ENCODE measurements around the gene RMRP. TPM values are rescaled to one million over a fixed set of nuclear protein-coding genes. Genes with fewer than 3 reads are reported as not detected.

RMRP gene
- total RNA-seq, 4 donors from 2014 or later = 841 to 3,200 (median 2,180) TPM

DNA sequence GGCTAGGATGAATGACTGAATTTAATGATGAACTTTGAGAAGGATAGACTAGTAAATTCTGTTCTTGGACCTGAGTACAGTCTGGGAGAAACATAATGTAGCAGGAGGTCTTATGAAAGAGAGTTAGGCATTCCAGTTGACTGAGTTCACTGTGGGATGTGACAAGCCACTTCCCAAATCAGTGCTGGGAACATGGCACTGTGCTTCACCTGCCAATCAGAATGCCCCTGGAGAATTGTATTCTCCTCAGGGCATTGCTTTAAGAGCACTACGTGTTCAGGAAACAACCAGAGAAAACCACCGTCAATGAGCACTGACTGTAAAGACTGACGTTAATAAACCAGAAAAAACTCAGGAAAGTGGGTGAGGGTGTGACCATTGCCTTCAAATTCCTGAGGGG lies 1.5 kb upstream of the RMRP start:
- DNase-seq (ENCODE audit: low spot score) (no peak), ATAC-seq (ENCODE audit: low FRiP score) (no peak)

DNA sequence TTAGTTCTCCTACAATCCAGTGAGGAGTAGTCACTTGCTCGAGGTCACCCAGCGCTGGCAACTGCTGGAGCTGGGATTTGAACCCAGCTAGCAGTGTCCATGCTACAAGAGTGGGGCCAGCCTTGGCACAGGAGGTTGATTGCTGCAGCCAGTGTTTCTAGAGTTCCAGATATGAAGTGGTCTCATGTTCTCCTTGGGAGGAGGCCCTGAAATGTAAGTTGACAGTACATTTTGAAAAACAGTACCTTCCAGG lies 1.1 kb upstream of the RMRP start:
- ATAC-seq (ENCODE audit: low FRiP score) = no peak
- no peak for DNase-seq (ENCODE audit: low spot score)
- TF ChIP-seq, protein P1, sequence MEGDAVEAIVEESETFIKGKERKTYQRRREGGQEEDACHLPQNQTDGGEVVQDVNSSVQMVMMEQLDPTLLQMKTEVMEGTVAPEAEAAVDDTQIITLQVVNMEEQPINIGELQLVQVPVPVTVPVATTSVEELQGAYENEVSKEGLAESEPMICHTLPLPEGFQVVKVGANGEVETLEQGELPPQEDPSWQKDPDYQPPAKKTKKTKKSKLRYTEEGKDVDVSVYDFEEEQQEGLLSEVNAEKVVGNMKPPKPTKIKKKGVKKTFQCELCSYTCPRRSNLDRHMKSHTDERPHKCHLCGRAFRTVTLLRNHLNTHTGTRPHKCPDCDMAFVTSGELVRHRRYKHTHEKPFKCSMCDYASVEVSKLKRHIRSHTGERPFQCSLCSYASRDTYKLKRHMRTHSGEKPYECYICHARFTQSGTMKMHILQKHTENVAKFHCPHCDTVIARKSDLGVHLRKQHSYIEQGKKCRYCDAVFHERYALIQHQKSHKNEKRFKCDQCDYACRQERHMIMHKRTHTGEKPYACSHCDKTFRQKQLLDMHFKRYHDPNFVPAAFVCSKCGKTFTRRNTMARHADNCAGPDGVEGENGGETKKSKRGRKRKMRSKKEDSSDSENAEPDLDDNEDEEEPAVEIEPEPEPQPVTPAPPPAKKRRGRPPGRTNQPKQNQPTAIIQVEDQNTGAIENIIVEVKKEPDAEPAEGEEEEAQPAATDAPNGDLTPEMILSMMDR (IDR thresholded peaks at IDR 0.05) = no peak

More for the DNA sequence above, 1.5 kb upstream of the RMRP start:
- TF ChIP-seq, protein P1 (IDR thresholded peaks at IDR 0.05) = no peak

DNA sequence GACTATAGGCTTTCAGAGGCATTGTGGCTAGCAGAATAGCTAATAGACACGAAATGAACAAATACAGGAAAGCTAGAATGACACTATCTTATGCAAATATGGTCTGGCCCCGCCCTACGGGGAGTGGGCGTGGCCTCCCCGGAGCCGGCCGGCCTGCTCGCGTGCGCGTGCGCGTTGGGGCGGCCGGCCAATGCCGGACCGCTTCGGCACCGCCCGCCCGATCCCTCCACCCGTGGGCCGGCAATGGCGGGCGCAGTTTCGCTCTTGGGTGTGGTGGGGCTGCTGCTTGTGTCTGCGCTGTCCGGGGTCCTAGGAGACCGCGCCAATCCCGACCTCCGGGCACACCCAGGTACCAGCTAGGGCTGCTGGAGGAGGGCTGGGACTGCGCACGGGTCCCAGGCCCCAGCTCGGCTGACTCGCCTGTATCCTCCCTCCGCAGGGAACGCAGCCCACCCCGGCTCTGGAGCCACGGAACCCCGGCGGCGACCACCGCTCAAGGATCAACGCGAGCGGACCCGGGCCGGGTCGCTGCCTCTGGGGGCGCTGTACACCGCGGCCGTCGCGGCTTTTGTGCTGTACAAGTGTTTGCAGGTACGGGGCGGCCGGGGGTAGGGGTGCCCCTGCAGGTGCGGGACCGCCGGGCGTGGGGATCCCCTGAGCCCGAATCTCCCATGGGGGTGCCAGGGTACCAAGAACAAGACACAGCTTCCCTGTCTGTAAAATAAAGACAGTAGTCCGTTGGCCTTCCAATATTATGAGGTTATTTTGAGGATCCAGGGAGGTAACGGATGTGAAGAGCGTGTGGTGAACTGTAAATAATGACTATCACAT lies 533 bp upstream of the RMRP start, which contains the start of gene CCDC107:
Gene CCDC107 (plus strand): TSS at position 156 of the 831 bp plus-strand sequence. CDS start 88 bp downstream, at position 244.
- TF ChIP-seq, protein P1 (IDR thresholded peaks at IDR 0.05) = no peak
- ATAC-seq (ENCODE audit: low FRiP score) = peak; percentile 92
- no peak for DNase-seq (ENCODE audit: low spot score)

DNA sequence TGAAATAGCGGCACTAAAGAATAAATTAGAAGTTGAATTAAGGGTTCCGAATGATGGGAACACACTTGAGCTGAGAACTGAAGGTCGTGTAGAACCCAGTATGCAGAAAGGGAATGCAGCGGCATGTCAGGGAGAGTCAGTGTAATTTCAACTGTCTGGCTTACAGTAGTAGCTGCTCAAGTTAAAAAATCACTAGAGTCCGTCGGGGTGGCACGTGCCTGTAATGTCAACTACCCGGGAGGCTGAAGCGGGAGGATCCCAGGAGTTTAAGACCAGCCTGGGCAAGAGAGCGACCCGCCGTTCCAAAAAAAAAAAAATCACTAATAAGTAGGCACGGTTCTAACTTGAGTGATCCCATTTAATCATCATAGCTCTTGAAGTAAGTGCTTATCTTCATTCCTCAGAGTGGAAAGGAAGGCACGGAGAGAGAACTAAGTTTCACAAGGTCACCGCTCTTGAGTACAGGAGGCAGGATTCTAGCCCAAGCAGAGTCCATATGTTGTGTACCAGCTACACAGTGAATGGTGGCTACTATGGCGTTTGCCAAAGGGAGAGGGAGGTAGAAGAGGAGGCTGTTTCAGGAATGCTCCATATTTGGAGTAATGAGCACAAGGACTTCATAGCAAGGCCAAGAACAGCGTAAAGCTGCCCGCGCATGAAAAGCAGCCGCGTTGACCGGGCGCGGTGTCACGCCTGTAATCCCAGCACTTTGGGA lies 831 bp downstream of the RMRP start:
- DNase-seq (ENCODE audit: low spot score) (no peak), ATAC-seq (ENCODE audit: low FRiP score) (peak; percentile 12)
- TF ChIP-seq, protein P1 (IDR thresholded peaks at IDR 0.05) = no peak

DNA sequence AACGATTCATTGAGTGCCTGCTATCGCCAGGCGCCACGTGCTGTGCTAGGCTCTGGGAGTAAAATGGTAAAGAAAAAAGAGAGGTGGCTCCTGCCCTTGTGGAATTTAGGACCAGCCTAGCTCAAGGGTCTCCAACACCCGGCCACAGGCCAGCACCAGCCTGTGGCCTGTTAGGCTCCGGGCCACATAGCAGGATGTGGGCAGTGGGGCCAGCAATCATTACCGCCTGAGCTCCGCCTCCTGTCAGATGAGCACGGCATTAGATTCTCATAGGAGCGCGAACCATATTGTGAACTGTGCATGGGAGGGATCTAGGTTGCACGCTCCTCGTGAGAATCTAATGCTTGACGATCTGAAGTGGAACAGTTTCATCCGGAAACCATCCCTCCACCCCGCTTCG lies 1.5 kb downstream of the RMRP start:
- ATAC-seq (ENCODE audit: low FRiP score) (no peak), DNase-seq (ENCODE audit: low spot score) (no peak)
- TF ChIP-seq, protein P1 (IDR thresholded peaks at IDR 0.05) = no peak

DNA sequence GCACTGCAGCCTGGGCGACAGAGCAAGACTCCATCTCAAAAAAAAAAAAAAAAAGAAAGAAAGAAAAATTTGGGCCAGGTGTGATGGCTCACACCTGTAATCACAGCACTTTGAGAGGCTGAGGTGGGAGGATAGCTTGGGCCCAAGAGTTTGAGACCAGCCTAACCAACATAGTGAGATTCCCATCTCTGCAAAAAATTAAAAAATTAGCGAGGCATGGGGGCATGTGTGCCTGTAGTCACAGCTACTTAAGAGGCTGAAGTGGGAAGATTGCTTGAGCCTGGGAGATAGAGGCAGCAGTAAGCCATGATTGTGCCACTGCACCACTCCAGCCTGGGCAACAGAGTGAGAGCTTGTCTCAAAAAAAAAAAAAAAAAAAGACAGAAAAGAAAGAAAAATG lies 4.2 kb downstream of the RMRP start:
- DNase-seq (ENCODE audit: low spot score) = no peak

More for the DNA sequence above, 4.2 kb downstream of the RMRP start:
- ATAC-seq (ENCODE audit: low FRiP score) = no peak
- TF ChIP-seq, protein P1 (IDR thresholded peaks at IDR 0.05) = no peak

Measured in omental fat pad (tissue), 4 donors.